A549 (cell line): ENCODE data around the gene ZNF398.

Experiments
- MAFK ChIP-seq: fragments of 450-650 bp; IDR thresholded peaks from 2 replicates; pipeline ENCODE4 v1.6.1; 2014; ENCODE audit not compliant: partially characterized antibody
- POLR2A ChIP-seq: IDR thresholded peaks from 2 replicates; pipeline ENCODE4 v1.6.1; 2012; ENCODE audit warnings: mild to moderate bottlenecking, low read length
- REST ChIP-seq: fragments of 200-600 bp; sonication (generic); IDR thresholded peaks from 2 replicates; pipeline ENCODE4 v1.6.1; 2016; ENCODE audit warnings: antibody characterized with exemption, mild to moderate bottlenecking, moderate library complexity
- RFX5 ChIP-seq: fragments of 450-650 bp; IDR thresholded peaks from 2 replicates; pipeline ENCODE4 v1.7.1; 2014; ENCODE audit warnings: antibody characterized with exemption, mild to moderate bottlenecking, moderate library complexity
- TF ChIP-seq, protein P1 (sequence below): fragments of >200 bp; sonication (Bioruptor Twin); formaldehyde crosslinking; IDR thresholded peaks from 3 replicates; pipeline ENCODE4 v1.5.1; 2016

DNA sequence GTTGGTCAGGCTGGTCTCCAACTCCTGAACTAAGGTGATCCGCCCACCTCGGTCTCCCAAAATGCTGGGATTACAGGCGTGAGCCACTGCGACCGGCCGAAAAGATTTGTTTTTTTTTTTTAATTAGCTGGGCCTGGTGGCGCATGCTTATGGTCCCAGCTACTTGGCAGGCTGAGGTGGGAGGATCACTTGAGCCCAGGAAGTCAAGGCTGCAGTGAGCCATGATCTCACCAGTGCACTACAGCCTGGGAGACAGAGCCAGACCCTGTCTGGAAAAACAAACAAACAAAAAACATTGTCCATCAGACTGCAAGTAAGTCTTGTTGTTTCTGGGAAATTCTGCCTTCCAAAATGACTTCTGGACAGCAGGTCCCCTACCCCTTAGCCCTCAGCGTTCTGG is 75.9 kb downstream of the ZNF398 start:
- TF ChIP-seq MAFK (no peak), POLR2A (no peak), REST (no peak), RFX5 (no peak)
- TF ChIP-seq, protein P1, sequence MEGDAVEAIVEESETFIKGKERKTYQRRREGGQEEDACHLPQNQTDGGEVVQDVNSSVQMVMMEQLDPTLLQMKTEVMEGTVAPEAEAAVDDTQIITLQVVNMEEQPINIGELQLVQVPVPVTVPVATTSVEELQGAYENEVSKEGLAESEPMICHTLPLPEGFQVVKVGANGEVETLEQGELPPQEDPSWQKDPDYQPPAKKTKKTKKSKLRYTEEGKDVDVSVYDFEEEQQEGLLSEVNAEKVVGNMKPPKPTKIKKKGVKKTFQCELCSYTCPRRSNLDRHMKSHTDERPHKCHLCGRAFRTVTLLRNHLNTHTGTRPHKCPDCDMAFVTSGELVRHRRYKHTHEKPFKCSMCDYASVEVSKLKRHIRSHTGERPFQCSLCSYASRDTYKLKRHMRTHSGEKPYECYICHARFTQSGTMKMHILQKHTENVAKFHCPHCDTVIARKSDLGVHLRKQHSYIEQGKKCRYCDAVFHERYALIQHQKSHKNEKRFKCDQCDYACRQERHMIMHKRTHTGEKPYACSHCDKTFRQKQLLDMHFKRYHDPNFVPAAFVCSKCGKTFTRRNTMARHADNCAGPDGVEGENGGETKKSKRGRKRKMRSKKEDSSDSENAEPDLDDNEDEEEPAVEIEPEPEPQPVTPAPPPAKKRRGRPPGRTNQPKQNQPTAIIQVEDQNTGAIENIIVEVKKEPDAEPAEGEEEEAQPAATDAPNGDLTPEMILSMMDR, result no peak
